ENCODE results near the gene POU2AF1. TPM values are rescaled to one million over a fixed set of nuclear protein-coding genes. Genes with fewer than 3 reads are reported as not detected.

Gene POU2AF1
- total RNA-seq, 4 donors from 2014 or later: 0.87 TPM; not detected in 3

GRCh38 chr11:111366560-111367410, 12.3 kb downstream of the POU2AF1 start:
- Histone ChIP-seq H3K36me3 (no peaks in the 10 kb centered on the region), H3K4me3 (no peak overlapping the region), H3K27me3 (no peaks in the 10 kb centered on the region), H3K9me3 (no peaks in the 10 kb centered on the region), H3K27ac (no peak overlapping the region), H3K4me1 (no peaks in the 10 kb centered on the region)
- WGBS, 2 donors: 89 to 91% methylated on average over 8 of the region's 8 CpGs
- no peak for DNase-seq (ENCODE audit: low spot score in 2 of 2)
- TF ChIP-seq POLR2A (IDR thresholded peaks at IDR 0.05) (no peak), EP300 (IDR thresholded peaks at IDR 0.05) (no peak), CTCF (IDR thresholded peaks at IDR 0.05) (no peak)

DNA sequence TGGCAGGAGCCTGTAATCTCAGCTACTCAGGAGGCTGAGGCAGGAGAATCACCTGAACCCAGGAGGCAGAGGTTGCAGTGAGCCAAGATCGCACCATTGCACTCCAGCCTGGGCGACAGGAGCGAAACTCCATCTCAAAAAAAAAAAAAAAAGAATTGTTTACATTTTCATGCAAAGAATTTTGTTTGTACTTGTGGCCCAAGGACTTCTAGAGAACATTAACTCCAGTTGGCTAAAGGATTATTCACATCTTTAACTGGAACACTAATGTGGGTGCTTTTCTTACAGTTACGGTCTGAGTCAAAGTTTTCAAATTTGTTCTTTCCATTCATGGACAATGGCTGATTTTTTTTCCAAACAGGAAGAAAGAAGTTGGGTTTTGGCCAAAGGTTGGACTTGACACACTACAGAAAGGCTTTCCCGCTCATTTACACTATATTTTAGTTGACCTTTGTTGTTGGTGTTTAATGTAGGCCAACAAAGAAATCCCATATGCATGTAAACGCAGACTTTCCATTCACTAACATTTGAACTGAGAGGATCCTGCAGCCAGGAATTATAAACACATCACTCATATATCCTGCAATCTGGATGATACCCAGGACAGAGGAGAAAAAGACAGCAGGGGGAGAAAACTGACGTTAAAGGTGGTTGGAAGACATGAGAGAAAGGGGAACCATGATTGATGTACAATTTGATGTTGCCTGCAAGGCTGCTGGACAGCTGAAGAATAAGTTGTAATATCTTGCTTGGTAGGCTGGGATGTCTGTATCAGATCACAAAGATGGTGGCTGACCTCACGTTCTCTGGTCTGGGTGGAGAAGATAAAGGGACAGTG, 13.1 kb downstream of the POU2AF1 start:
- Histone ChIP-seq H3K27ac (no peak overlapping the region), H3K4me3 (no peak overlapping the region), H3K4me1 (no peaks in the 10 kb centered on the region), H3K27me3 (no peaks in the 10 kb centered on the region), H3K36me3 (no peaks in the 10 kb centered on the region), H3K9me3 (no peaks in the 10 kb centered on the region)
- no peak for TF ChIP-seq POLR2A (IDR thresholded peaks at IDR 0.05)
- TF ChIP-seq EP300 (IDR thresholded peaks at IDR 0.05): no peak
- TF ChIP-seq CTCF (IDR thresholded peaks at IDR 0.05): no peak
- DNase-seq (ENCODE audit: low spot score in 2 of 2): no peak
- 69 to 72% methylated on average over 8 of the region's 8 CpGs for WGBS, 2 donors

- no peak for DNase-seq (ENCODE audit: low spot score in 2 of 2)
- Histone ChIP-seq H3K36me3 (no peaks in the 10 kb centered on the region), H3K27ac (no peak overlapping the region), H3K4me3 (no peak overlapping the region), H3K4me1 (no peaks in the 10 kb centered on the region), H3K9me3 (no peaks in the 10 kb centered on the region), H3K27me3 (no peaks in the 10 kb centered on the region)
- 90 to 93% methylated on average over 3 of the region's 3 CpGs for WGBS, 2 donors
- TF ChIP-seq EP300 (IDR thresholded peaks at IDR 0.05) (no peak), CTCF (IDR thresholded peaks at IDR 0.05) (no peak), POLR2A (IDR thresholded peaks at IDR 0.05) (no peak)
Observed at GRCh38 chr11:111364503-111364902, 14.6 kb downstream of the POU2AF1 start.

DNA sequence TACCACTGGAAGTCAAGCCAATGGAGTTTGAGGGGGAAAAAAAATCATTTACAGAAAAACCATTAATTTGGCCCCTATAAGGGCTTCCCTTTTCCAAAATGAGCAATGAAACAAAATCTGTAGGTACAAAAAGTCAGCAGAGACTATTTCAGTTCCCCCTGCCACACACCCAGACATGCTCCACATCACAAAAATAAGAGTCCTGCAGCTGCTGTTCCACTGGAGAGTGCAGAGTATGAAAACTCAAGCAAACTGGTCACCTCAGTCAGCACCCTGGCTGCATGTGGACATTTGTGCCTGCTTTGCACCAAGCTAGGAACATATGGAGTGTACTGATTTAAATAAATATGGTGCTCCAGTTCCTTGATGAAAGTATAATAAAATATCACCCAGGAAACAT, 15.1 kb downstream of the POU2AF1 start:
- no peak overlapping the region for H3K4me3 ChIP-seq
- DNase-seq (ENCODE audit: low spot score in 2 of 2): no peak
- H3K4me1 ChIP-seq: no peaks in the 10 kb centered on the region
- no peak overlapping the region for H3K27ac ChIP-seq
- no peaks in the 10 kb centered on the region for H3K27me3 ChIP-seq
- no peaks in the 10 kb centered on the region for H3K9me3 ChIP-seq
- H3K36me3 ChIP-seq: no peaks in the 10 kb centered on the region
- no peak for TF ChIP-seq CTCF (IDR thresholded peaks at IDR 0.05)
- no peak for TF ChIP-seq POLR2A (IDR thresholded peaks at IDR 0.05)
- no peak for TF ChIP-seq EP300 (IDR thresholded peaks at IDR 0.05)

- DNase-seq (ENCODE audit: low spot score in 2 of 2): no peak
- 77 to 79% methylated on average over 8 to 9 of the region's 9 CpGs for WGBS, 2 donors
- Histone ChIP-seq H3K27ac (no peak overlapping the region), H3K9me3 (no peaks in the 10 kb centered on the region), H3K36me3 (no peaks in the 10 kb centered on the region), H3K27me3 (no peaks in the 10 kb centered on the region), H3K4me1 (no peaks in the 10 kb centered on the region), H3K4me3 (no peak overlapping the region)
- no peak for TF ChIP-seq POLR2A (IDR thresholded peaks at IDR 0.05)
- TF ChIP-seq EP300 (IDR thresholded peaks at IDR 0.05): no peak
Observed at GRCh38 chr11:111362887-111363411, 16.1 kb downstream of the POU2AF1 start.

Measured in tibial nerve (tissue), 4 donors.